SK-N-MC (cell line): ENCODE measurements around the gene MBD3L3.
"Not testable (repeated sequence)": the region's sequence is repeated elsewhere in the genome, so short reads cannot be mapped to it uniquely, and the experiment has no call there.

ENCODE experiments used
- EZH2 ChIP-seq: fragments of 200-600 bp; sonication (generic); IDR thresholded peaks from one replicate; pipeline ENCODE4 v1.6.1; 2017; ENCODE audit warnings: antibody characterized with exemption
- FOXP2 ChIP-seq: optimal IDR thresholded peaks from 2 replicates; pipeline ENCODE3; 2011; ENCODE audit warnings: mild to moderate bottlenecking, moderate library complexity; ENCODE audit not compliant: insufficient read depth; ENCODE audit errors: extremely low read length, control extremely low read depth
- POLR2AphosphoS5 ChIP-seq: IDR thresholded peaks from 2 replicates; pipeline ENCODE4 v1.6.1; 2012; ENCODE audit warnings: mild to moderate bottlenecking, low read depth, low read length, borderline replicate concordance

GRCh38 chr19:7067122-7067521 is 8.6 kb upstream of the MBD3L3 start:
- not testable (repeated sequence) for TF ChIP-seq POLR2AphosphoS5, EZH2, FOXP2
